Hematopoietic multipotent progenitor cell treated with erythropoietin and hydrocortisone succinate and interleukin-3 and kit ligand, for 8 days (in vitro differentiated cells): ENCODE results near the gene SNX12.

ENCODE experiments used
- DNase-seq: peaks from one replicate; pipeline ENCODE4 v3.0.0-alpha.2; 2015

Gene SNX12

DNA sequence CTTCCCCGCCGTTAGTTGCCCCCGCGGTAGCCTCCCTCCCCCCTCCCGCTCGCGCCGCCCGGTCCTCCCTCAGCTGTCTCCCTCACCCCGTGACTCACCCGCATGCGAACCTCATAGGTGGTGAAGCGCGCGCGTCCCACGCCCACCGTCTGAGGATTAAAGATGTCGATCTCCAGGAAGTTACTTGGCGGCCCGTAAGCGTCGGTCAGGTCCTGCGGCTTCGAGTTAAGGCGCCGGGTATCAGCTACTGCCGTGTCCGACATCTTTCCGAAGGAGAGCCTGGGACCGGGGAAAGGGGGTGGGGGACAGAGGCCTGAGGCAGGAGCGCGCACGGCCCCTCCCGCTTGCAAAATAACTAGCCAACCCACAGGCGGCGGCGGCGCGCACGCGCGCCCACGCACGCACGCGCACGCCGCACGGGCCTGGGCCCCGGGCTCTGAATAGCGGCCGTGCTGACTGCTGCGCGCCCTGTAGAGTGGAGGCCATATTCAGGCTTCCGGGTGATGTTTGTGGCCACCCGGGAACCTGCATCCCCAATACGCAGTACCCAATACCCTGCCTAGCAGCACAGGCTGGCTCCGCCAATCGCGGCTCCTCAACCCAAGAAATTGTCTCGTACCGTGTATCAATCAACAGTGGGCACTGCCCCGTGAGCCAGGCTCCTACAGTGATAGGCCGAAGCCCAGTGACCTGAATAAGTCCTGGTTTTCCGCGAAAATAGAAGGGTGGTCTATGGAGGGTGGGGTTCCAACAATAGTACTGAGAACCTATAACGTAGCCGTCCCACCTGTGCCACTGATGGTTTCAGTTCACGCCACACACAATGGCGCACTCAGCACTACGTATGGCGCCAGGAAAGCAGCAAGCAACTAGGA lies at the start of gene SNX12:
TSS of gene SNX12 (minus strand) at position 291 of the 875 bp plus-strand sequence. CDS start at position 263, 28 bp downstream.
- DNase-seq, result peak; percentile 95

- no peak for DNase-seq
Observed at GRCh38 chrX:71117358-71117757, 49.2 kb upstream of the SNX12 start.

- DNase-seq, result no peak
Observed at GRCh38 chrX:71111921-71112431, 43.8 kb upstream of the SNX12 start.

DNA sequence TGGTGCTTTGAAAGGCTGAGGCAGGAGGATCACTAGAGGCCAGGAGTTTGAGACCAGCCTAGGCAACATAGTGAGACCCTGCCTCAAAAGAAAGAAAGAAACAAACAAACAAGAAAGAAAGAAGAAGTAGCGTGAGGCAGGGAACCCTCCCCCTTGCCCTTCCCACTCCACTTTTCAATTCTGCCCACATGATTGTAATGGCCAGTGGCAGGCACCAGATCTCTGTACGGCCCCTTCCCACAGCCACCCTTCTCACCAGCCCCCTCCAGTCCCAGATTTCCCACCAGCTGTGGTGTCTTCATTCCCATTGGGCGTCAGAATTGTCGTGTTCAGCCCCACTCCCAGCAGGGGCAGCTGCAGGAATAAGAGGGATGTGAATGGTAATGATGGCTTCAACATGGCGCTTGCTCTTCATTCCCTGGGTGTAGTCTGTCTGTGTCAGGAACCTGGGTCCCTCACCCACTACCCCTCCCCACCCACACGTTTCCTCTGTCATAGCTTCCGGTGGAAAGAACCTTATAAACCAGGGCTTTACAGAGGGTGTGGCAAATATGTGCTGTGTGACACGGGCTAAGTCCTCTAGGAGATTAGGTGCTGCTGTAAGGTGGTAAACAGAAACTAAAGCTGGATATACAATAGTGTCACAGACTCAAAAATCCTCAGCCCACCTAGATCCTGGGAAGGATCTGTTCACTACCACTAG lies 43.2 kb upstream of the SNX12 start, which contains the start of gene IL2RG:
TSS of gene IL2RG (minus strand) at position 437 of the 703 bp plus-strand sequence. CDS start at position 399, 38 bp downstream.
- DNase-seq, result peak; percentile 68

DNA sequence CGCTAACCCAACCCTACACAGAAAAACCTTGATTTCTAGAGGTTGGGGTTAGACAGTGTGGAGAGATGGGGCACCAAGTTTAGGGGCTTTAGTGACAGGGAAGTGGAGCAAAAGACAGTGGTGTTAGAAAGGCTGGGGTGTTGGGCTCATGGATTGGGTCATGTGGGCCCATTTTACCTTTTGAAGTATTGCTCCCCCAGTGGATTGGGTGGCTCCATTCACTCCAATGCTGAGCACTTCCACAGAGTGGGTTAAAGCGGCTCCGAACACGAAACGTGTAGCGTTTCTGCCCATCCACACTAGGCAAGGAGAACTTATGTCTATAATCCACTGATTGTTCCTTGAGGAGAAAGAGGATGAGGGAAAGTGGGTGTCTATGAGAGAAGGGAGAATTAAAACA lies 40.9 kb upstream of the SNX12 start:
- DNase-seq, result no peak

DNA sequence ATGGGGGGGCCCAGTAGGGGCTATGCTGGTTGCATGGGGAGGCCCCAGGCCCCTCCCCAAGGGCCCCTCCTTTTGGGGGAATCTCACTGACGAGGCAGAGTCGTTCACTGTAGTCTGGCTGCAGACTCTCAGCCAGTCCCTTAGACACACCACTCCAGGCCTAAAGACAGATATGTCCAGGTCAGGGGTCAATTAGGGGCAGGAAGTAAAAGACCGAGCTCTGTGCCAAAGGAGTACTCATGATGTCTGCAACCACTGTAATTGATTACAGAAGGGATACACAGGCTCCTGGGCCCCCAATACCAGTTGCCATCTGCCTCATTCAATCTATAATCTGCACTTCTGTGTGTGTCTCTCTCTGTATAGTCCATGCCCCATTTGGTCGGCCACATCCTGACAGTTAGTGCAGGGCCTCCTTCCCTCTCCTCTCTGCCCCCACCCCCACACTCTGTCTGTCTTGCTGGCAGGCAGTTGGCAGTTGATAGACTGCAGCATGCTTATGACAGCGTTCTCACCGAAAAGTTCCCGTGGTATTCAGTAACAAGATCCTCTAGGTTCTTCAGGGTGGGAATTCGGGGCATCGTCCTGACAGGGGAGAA lies 39.7 kb upstream of the SNX12 start:
- DNase-seq, result peak; percentile 67

DNA sequence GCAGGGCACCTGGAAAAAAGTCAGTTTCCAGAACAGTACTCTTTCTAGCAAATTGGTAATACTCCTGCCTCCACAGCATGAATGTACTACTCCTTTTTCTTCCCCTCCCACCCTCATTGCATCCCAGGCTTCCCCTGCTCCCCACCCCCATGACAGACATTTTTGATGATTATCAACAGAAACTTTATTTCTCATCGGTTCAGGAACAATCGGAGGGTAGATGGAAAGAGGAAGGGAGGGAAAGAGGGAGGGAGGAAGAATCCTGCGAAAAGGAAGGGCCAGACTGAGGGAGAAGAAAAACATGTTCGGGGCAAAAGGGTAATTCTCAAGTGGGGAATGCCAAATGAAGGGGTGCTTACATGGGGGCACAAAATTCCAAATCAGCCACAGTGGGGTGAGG lies 39.1 kb upstream of the SNX12 start:
- DNase-seq, result no peak

DNA sequence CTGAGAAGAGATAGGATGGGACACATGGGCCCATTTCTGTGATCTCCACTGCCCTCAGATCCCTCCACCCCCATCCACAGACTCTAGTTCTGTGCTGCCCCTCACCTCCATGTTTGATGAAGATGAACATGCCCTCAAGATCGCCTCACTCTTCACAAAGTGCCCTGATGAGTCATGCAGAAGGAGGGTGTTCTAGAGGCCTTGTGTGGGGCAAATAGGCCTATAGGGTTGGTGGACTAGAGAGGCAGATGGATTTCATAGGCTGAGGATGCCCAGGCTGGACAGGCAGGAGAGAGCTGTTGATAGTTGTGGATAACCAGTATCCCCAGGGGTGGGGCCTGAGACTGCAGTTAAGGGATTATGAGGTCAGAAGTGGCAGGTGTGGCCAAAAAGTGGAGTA lies 38.3 kb upstream of the SNX12 start, which contains the start of gene CXorf65:
TSS of gene CXorf65 (minus strand) at position 314 of the 400 bp plus-strand sequence. CDS start at position 130, 184 bp downstream.
- DNase-seq, result peak; percentile 77

DNA sequence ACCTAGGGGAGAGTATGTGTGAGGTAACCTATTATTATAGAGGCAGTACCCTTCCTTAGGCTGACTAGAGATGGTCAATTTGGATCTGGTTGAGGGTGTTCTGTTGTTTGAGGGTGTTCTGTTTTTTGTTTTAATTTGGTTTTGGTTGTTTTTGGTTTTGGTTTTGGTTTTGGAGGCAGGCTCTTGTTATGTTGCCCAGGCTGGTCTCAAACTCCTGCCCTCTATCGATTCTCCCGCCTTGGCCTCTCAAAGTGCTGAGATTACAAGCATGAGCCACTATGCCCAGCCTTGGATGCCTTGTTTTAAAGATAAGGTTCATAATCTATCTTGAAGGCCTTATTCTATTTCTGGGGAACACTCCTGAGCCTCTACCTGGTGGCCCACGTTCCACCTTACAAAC lies 37.5 kb upstream of the SNX12 start:
- no peak for DNase-seq

DNA sequence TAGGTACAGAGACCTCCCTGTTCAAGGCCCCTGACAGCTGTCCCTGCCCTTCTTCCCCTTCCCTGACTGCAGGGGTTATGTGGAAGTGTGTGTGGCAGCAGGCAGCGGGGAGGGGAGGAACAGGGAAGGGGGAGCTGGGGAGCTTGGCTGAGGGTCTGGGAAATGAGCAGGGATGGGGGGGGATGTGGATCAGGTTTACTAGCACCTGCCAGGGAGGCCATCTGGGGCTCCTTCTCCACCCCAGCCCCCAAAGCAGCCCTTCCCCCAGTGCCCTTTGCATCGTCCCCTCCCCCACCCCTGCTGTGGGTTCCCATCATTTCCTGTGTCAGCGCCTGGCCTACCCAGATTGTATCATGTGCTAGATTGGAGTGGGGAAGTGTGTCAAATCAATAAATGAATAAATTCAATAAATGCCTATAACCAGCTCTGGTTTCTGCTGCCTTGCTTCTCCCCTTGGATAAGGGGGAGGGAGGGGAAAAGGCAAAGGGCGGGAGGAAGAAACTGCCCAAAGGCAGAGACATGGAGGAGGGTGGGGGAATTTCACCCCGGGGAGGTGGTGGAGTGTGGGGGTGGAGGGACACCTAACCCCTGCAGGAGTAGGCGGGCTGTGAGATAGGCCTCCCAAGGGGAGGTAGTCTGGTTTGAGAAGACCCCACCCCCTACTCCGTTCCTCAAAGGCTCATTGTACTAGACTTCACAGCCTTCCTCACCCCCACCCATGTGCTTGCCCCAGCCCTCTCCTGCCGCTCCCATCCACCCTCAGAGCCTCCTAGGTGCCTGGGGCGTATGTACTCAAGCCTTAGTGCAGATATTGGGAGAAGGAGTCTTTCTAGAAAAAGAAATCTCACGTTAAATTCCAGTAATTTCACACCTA lies 35.2 kb upstream of the SNX12 start:
- peak; percentile 77 for DNase-seq

- peak; percentile 47 for DNase-seq
Observed at GRCh38 chrX:71102292-71102691, 34.2 kb upstream of the SNX12 start.

DNA sequence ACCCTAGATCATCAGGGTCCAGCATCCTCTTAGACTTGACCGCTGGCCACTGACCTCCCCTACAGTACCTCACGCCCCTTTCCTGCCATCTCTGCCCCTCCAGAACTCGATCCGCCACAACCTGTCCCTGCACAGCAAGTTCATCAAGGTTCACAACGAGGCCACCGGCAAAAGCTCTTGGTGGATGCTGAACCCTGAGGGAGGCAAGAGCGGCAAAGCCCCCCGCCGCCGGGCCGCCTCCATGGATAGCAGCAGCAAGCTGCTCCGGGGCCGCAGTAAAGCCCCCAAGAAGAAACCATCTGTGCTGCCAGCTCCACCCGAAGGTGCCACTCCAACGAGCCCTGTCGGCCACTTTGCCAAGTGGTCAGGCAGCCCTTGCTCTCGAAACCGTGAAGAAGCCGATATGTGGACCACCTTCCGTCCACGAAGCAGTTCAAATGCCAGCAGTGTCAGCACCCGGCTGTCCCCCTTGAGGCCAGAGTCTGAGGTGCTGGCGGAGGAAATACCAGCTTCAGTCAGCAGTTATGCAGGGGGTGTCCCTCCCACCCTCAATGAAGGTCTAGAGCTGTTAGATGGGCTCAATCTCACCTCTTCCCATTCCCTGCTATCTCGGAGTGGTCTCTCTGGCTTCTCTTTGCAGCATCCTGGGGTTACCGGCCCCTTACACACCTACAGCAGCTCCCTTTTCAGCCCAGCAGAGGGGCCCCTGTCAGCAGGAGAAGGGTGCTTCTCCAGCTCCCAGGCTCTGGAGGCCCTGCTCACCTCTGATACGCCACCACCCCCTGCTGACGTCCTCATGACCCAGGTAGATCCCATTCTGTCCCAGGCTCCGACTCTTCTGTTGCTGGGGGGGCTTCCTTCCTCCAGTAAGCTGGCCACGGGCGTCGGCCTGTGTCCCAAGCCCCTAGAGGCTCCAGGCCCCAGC lies 32.7 kb upstream of the SNX12 start:
- no peak for DNase-seq

DNA sequence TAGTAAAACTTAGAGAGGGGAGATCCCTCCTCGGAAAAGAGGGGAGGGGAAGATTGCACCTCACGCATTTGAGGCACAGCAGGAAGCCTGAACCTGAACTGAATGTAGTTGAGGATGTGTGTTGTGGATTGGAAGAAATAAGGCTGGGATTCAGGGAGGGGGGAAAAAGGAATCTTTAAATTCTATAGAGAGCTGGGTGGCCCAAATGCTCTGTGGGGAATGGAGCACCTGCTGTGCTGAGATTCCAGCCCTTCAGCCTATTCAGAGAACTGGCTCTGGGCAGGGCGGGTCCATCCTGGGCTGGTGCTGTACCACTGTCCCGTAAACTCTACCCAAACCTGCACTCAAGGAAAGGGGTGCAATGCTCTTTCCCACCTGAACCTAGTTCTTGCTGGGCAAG lies 31.6 kb upstream of the SNX12 start:
- DNase-seq, result no peak

DNA sequence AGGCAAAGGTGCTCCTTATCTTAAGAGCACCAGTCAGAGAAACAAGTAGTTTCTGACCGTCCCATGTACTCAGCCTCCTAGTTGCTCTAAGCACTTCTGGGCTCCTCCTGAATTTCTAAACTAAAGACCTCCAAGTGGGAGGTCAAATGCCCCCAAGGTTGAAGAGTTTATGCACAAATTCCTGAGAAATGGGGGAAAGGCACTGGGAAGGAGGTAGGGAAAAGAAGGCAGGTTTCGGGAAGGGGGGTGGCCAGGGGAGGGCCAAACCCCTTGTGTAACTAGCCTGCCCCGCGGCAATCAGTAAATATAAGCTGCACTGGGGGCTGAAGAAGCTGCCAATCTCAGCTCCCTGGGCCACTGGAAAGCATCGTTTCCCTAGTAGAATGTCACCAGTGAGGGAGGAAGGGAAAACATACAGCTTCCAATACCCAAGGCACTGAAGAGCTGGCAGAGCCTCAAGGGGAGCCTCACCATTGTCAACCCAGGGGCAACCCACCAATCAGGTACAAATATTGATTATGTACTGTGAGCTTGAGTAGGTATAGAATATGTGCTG lies 30.9 kb upstream of the SNX12 start:
- DNase-seq, result no peak

DNA sequence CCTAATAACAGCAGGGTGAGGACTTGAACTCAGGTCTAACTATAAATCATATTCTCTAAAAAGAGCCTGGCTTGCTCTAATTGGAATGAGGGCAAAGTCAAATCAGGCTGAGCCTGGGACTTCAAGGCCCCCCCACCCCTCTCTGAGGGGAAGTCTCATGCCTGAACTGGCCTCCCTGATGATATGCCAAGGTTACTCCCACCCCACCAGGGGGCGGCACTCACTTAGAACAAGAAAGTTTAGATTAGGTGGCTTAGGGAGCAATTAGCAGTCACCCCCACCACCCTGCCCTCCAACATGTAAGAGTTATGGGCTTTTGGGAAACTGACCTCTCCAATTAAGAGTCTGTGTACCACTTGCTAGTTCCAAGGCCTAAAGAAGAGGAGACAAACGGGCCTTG lies 30.2 kb upstream of the SNX12 start:
- peak; percentile 85 for DNase-seq

GRCh38 chrX:71096760-71097032 lies 28.6 kb upstream of the SNX12 start:
- no peak for DNase-seq

- DNase-seq, result peak; percentile 57
Observed at GRCh38 chrX:71095981-71096759, 28.0 kb upstream of the SNX12 start.

GRCh38 chrX:71095555-71095980 lies 27.4 kb upstream of the SNX12 start, which contains the start of gene FOXO4:
TSS of gene FOXO4 (plus strand) at chrX:71095851. CDS start at chrX:71096529, 678 bp downstream.
- peak; percentile 89 for DNase-seq

GRCh38 chrX:71095033-71095432 lies 26.9 kb upstream of the SNX12 start:
- peak; percentile 67 for DNase-seq

DNA sequence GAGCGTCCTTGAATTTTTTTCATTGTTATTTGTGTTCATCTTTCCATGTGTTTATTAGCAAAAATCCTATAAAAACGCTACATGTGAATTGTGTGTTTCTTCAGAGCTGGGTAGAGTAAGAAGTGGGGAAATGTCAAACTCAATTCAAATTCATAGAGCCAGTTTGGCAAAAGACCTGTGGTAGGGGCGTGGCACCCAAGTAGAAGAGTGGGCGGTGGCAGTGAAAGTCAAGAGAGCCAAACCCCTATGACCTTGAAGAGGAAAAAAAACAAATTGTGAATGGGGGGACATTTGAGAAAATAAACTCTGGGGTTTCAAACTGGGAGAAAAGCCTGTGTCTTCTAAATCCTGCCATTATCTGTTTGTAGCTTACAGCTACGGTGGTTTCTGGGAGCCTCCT lies 23.1 kb upstream of the SNX12 start:
- no peak for DNase-seq
